MM.1S (cell line): Measurements from ENCODE around the gene KAT6B.

Source experiments
- DNase-seq: peaks from one replicate; pipeline ENCODE4 v3.0.0-alpha.2; 2015
- H2AFZ ChIP-seq: fragments of 300-600 bp; sonication (generic); 2 replicates; pipeline ENCODE4 v1.6.0; 2016; ENCODE audit warnings: antibody characterized with exemption, low read length
- H3F3A ChIP-seq: fragments of 300-600 bp; sonication (generic); 2 replicates; pipeline ENCODE4 v1.6.1; 2016; ENCODE audit warnings: mild to moderate bottlenecking, antibody characterized with exemption, low read length, moderate library complexity, mixed read lengths; ENCODE audit not compliant: insufficient read depth
- H3K27ac ChIP-seq: fragments of 300-600 bp; sonication (generic); 2 replicates; pipeline ENCODE4 v1.5.1; 2016; ENCODE audit warnings: mild to moderate bottlenecking, low read length
- H3K27me3 ChIP-seq: fragments of 300-600 bp; sonication (generic); replicated peaks from 2 replicates; pipeline ENCODE4 v1.6.0; 2016; ENCODE audit warnings: low read length; ENCODE audit not compliant: insufficient read depth
- H3K36me3 ChIP-seq: fragments of 300-600 bp; sonication (generic); replicated peaks from 2 replicates; pipeline ENCODE4 v1.6.1; 2016; ENCODE audit warnings: mild to moderate bottlenecking, low read length, mixed read lengths; ENCODE audit not compliant: insufficient read depth
- H3K4me1 ChIP-seq: fragments of 300-600 bp; sonication (generic); 2 replicates; pipeline ENCODE4 v1.6.1; 2016; ENCODE audit warnings: low read length, mixed read lengths
- H3K4me2 ChIP-seq: fragments of 300-600 bp; sonication (generic); 2 replicates; pipeline ENCODE4 v1.6.0; 2016; ENCODE audit warnings: low read depth, low read length
- H3K4me3 ChIP-seq: fragments of 300-600 bp; sonication (generic); 2 replicates; pipeline ENCODE4 v1.5.1; 2016; ENCODE audit warnings: low read length, mixed read lengths
- H3K79me2 ChIP-seq: fragments of 300-600 bp; sonication (generic); 2 replicates; pipeline ENCODE4 v1.6.1; 2016; ENCODE audit warnings: mixed run types, low read length, mixed read lengths
- H3K9ac ChIP-seq: fragments of 300-600 bp; sonication (generic); 2 replicates; pipeline ENCODE4 v1.6.1; 2016; ENCODE audit warnings: low read length, mixed read lengths
- H3K9me2 ChIP-seq: fragments of 300-600 bp; sonication (generic); replicated peaks from 2 replicates; pipeline ENCODE4 v1.6.1; 2016; ENCODE audit warnings: mild to moderate bottlenecking, low read length, mixed read lengths; ENCODE audit not compliant: insufficient read depth
- H3K9me3 ChIP-seq: fragments of 300-600 bp; sonication (generic); replicated peaks from 2 replicates; pipeline ENCODE4 v1.6.1; 2016; ENCODE audit warnings: mild to moderate bottlenecking, low read length, mixed read lengths; ENCODE audit not compliant: insufficient read depth
- H4K20me1 ChIP-seq: fragments of 300-600 bp; sonication (generic); 2 replicates; pipeline ENCODE4 v1.6.1; 2016; ENCODE audit warnings: mild to moderate bottlenecking, low read length, moderate library complexity, mixed read lengths; ENCODE audit not compliant: insufficient read depth
- EZH2 ChIP-seq: fragments of 300-600 bp; sonication (generic); optimal IDR thresholded peaks from 2 replicates; pipeline ENCODE3; 2017; ENCODE audit warnings: low read depth, mild to moderate bottlenecking, antibody characterized with exemption, low read length, mixed read lengths
- EZH2phosphoT487 ChIP-seq: fragments of 300-600 bp; sonication (generic); IDR thresholded peaks from 2 replicates; pipeline ENCODE4 v1.6.1; 2018; ENCODE audit warnings: antibody characterized with exemption, low read length
- TF ChIP-seq, protein P1 (sequence below): fragments of 300-600 bp; sonication (generic); IDR thresholded peaks from 2 replicates; pipeline ENCODE4 v1.5.1; 2016; ENCODE audit warnings: antibody characterized with exemption, low read length, mixed read lengths

KAT6B gene

DNA sequence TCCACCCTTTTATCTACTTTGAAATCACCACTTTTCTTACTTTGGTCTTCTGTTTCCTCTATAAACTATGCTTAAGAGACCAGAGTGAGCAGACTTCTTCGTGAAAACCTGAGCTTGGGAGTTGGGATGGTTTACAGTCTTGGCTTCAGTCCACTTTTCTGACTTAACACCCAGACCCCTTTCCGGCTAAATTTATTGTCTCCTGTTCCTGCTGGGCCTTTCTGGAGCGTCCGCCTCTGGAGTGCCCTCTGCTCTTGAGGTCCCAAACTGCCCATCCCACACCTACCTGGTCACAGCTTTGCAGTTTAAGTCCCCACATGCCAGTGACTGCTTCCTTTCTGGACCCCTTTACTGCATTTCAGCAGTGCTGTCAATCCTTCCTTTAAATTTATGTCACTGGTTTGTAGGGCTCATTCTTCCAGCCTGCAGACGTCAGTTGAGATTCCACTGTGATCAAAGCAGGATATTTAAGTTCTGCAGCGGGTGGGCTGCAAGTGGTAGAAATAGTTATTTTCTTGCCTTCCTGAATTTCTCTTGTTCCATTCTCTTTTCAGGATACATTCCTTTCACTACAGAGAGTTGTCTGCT lies 80.3 kb downstream of the KAT6B start:
- Histone ChIP-seq H3K27ac (no peak overlapping the region), H3K79me2 (peaks cover 49% of the 10 kb centered on the region), H3K4me2 (no peak overlapping the region), H3K4me3 (no peak overlapping the region), H3K9me2 (no peaks in the 10 kb centered on the region), H2AFZ (no peak overlapping the region), H3K27me3 (no peaks in the 10 kb centered on the region), H3K9me3 (no peaks in the 10 kb centered on the region), H4K20me1 (no peaks in the 10 kb centered on the region), H3K4me1 (peaks cover 13% of the 10 kb centered on the region), H3K36me3 (no peaks in the 10 kb centered on the region), H3K9ac (no peak overlapping the region), H3F3A (no peaks in the 10 kb centered on the region)
- TF ChIP-seq, protein P1, sequence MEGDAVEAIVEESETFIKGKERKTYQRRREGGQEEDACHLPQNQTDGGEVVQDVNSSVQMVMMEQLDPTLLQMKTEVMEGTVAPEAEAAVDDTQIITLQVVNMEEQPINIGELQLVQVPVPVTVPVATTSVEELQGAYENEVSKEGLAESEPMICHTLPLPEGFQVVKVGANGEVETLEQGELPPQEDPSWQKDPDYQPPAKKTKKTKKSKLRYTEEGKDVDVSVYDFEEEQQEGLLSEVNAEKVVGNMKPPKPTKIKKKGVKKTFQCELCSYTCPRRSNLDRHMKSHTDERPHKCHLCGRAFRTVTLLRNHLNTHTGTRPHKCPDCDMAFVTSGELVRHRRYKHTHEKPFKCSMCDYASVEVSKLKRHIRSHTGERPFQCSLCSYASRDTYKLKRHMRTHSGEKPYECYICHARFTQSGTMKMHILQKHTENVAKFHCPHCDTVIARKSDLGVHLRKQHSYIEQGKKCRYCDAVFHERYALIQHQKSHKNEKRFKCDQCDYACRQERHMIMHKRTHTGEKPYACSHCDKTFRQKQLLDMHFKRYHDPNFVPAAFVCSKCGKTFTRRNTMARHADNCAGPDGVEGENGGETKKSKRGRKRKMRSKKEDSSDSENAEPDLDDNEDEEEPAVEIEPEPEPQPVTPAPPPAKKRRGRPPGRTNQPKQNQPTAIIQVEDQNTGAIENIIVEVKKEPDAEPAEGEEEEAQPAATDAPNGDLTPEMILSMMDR: no peak
- TF ChIP-seq EZH2phosphoT487 (no peak), EZH2 (no peak)
- no peak for DNase-seq

DNA sequence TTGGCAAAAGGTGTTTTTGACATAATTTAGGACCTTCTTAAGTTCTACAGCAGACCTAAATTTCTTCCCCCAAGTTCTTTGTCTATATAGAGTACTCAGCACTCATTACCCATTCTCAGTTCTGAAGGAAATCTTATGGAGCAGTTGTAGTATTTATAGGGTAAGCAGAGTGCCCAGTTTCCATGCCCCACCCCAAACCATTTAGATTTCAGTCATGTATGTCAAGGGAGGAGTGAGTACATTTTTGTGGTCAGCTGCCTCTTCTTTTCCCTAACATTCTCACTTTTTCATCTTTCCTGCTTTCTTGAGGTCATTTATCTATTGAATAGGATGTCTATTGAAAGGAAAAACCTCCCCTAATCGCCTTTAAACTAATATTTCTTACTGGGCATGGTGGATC lies 83.3 kb downstream of the KAT6B start:
- H3K27ac ChIP-seq: no peak overlapping the region
- no peak overlapping the region for H3K9ac ChIP-seq
- peaks cover 35% of the 10 kb centered on the region for H3K79me2 ChIP-seq
- no peaks in the 10 kb centered on the region for H3K27me3 ChIP-seq
- H2AFZ ChIP-seq: no peak overlapping the region
- H3K4me3 ChIP-seq: no peak overlapping the region
- H3K4me1 ChIP-seq: peaks cover 12% of the 10 kb centered on the region; the same call in 1 of the 2 replicates
- H3K9me3 ChIP-seq: no peaks in the 10 kb centered on the region
- H3K9me2 ChIP-seq: no peaks in the 10 kb centered on the region
- no peaks in the 10 kb centered on the region for H3K36me3 ChIP-seq
- H4K20me1 ChIP-seq: no peaks in the 10 kb centered on the region
- DNase-seq: no peak
- H3K4me2 ChIP-seq: no peak overlapping the region
- no peak for TF ChIP-seq EZH2phosphoT487
- no peaks in the 10 kb centered on the region for H3F3A ChIP-seq

DNA sequence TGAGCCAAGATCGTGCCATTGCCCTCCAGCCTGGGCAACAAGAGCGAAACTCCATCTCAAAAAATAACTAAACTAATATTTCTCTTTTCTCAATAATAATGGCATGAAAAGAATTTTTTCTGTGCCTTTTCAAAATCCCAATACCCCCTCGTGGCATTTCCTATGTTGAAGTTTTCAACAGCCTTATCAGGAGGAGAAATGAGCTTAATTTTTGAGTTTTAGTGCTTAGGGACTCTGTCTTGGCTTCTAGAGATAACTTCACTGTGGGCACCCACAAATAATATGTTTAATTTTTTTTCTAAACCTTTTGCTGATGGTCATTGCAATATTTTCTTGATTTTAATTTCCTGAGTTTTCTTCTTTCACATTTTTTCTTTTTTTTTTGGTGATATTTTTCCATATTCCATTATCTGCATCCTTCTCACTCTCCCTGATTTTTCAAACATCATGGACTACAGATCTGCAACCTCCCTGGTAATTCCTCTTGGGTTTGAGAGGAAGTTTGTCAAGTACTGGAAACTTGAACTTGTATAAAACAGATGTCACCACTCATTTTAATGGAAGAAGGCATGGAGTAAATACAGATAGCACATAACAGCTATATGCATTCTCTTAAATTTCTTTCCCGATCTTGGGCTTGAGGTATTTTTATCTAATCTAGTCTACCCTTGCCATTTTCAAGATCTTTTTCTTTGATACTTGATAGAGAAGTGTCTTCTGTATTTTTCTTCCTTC lies 84.0 kb downstream of the KAT6B start:
- no peak overlapping the region for H3K4me2 ChIP-seq
- H3K27me3 ChIP-seq: no peaks in the 10 kb centered on the region
- H3K9me3 ChIP-seq: no peaks in the 10 kb centered on the region
- H3K9ac ChIP-seq: no peak overlapping the region
- no peak overlapping the region for H2AFZ ChIP-seq
- peaks cover 12% of the 10 kb centered on the region; the same call in 1 of the 2 replicates for H3K4me1 ChIP-seq
- H3K4me3 ChIP-seq: no peak overlapping the region
- no peaks in the 10 kb centered on the region for H4K20me1 ChIP-seq
- DNase-seq: no peak
- TF ChIP-seq, protein P1: no peak
- no peak for TF ChIP-seq EZH2phosphoT487
- TF ChIP-seq EZH2: no peak
- H3K36me3 ChIP-seq: no peaks in the 10 kb centered on the region
- H3K9me2 ChIP-seq: no peaks in the 10 kb centered on the region
- H3K79me2 ChIP-seq: peaks cover 35% of the 10 kb centered on the region
- no peaks in the 10 kb centered on the region for H3F3A ChIP-seq
- no peak overlapping the region for H3K27ac ChIP-seq

DNA sequence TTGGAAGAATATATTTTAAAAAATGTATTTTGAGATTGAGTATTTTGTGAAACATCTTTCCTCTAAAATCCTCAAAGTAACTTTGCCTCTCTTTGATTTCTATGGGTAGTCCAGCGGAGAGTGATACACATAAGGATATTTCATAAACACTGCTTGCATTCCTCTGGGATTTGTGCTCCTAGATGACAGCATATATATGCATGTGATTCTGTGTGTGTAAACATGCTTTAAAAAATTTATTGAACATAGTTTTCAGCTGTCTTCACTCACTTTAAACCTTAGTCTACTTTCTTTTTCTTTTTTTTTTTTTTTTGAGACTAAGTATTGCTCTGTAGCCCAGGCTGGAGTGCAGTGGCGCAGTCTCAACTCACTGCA lies 84.6 kb downstream of the KAT6B start:
- no peak for DNase-seq

More for the DNA sequence above, 84.6 kb downstream of the KAT6B start:
- no peak overlapping the region for H3K9ac ChIP-seq
- H3K36me3 ChIP-seq: no peaks in the 10 kb centered on the region
- peaks cover 30% of the 10 kb centered on the region for H3K79me2 ChIP-seq
- H4K20me1 ChIP-seq: no peaks in the 10 kb centered on the region
- no peak overlapping the region for H3K27ac ChIP-seq
- no peaks in the 10 kb centered on the region for H3F3A ChIP-seq
- no peak overlapping the region for H2AFZ ChIP-seq
- no peak overlapping the region for H3K4me2 ChIP-seq
- H3K9me2 ChIP-seq: no peaks in the 10 kb centered on the region
- no peaks in the 10 kb centered on the region for H3K27me3 ChIP-seq
- TF ChIP-seq, protein P1: no peak
- TF ChIP-seq EZH2phosphoT487 (no peak), EZH2 (no peak)
- H3K4me1 ChIP-seq: peaks cover 12% of the 10 kb centered on the region; the same call in 1 of the 2 replicates
- no peaks in the 10 kb centered on the region for H3K9me3 ChIP-seq
- H3K4me3 ChIP-seq: no peak overlapping the region
